ENCODE results near the gene NACC1.

NACC1 gene

GRCh38 chr19:13152356-13152973 is 34.4 kb downstream of the NACC1 start:
- no peaks in the 10 kb centered on the region for H3K27me3 ChIP-seq (ENCODE audit: control insufficient read depth, insufficient read depth, low read length)
- H3K27ac ChIP-seq (ENCODE audit: low read depth, low read length): peak overlapping the region; percentile 100
- peak overlapping the region; percentile 97 for H3K9ac ChIP-seq (ENCODE audit: low read depth, low read length)
- peaks cover 5% of the 10 kb centered on the region for H3K4me1 ChIP-seq (ENCODE audit: control insufficient read depth, insufficient read depth, low read length)
- H3K4me3 ChIP-seq (ENCODE audit: low read depth, low read length): peak overlapping the region; percentile 86
- no peaks in the 10 kb centered on the region for H3K9me3 ChIP-seq (ENCODE audit: control insufficient read depth, insufficient read depth, low read length)
- H3K36me3 ChIP-seq (ENCODE audit: control insufficient read depth, insufficient read depth, low read length): 0 out of 2 replicates have a peak, but pooled peaks cover 3% of the 10 kb centered on the region

- H3K9ac ChIP-seq (ENCODE audit: low read depth, low read length): peak overlapping the region; percentile 97
- H3K4me3 ChIP-seq (ENCODE audit: low read depth, low read length): peak overlapping the region; percentile 86
- H3K27me3 ChIP-seq (ENCODE audit: control insufficient read depth, insufficient read depth, low read length): no peaks in the 10 kb centered on the region
- H3K27ac ChIP-seq (ENCODE audit: low read depth, low read length): peak overlapping the region; percentile 100
- 0 out of 2 replicates have a peak, but pooled peaks cover 3% of the 10 kb centered on the region for H3K36me3 ChIP-seq (ENCODE audit: control insufficient read depth, insufficient read depth, low read length)
- peaks cover 5% of the 10 kb centered on the region for H3K4me1 ChIP-seq (ENCODE audit: control insufficient read depth, insufficient read depth, low read length)
- H3K9me3 ChIP-seq (ENCODE audit: control insufficient read depth, insufficient read depth, low read length): no peaks in the 10 kb centered on the region
Observed at GRCh38 chr19:13152974-13153568, 35.0 kb downstream of the NACC1 start.

- Histone ChIP-seq H3K9ac (ENCODE audit: low read depth, low read length) (peak overlapping the region; percentile 97), H3K27ac (ENCODE audit: low read depth, low read length) (peak overlapping the region; percentile 100), H3K27me3 (ENCODE audit: control insufficient read depth, insufficient read depth, low read length) (no peaks in the 10 kb centered on the region), H3K4me3 (ENCODE audit: low read depth, low read length) (peak overlapping the region; percentile 86), H3K9me3 (ENCODE audit: control insufficient read depth, insufficient read depth, low read length) (no peaks in the 10 kb centered on the region), H3K36me3 (ENCODE audit: control insufficient read depth, insufficient read depth, low read length) (0 out of 2 replicates have a peak, but pooled peaks cover 3% of the 10 kb centered on the region), H3K4me1 (ENCODE audit: control insufficient read depth, insufficient read depth, low read length) (peaks cover 5% of the 10 kb centered on the region)
Observed at GRCh38 chr19:13153569-13154240, 35.6 kb downstream of the NACC1 start.

GRCh38 chr19:13154241-13154778 is 36.2 kb downstream of the NACC1 start:
- peak overlapping the region; percentile 97 for H3K9ac ChIP-seq (ENCODE audit: low read depth, low read length)
- peaks cover 5% of the 10 kb centered on the region for H3K4me1 ChIP-seq (ENCODE audit: control insufficient read depth, insufficient read depth, low read length)
- peak overlapping the region; percentile 86 for H3K4me3 ChIP-seq (ENCODE audit: low read depth, low read length)
- 0 out of 2 replicates have a peak, but pooled peaks cover 3% of the 10 kb centered on the region for H3K36me3 ChIP-seq (ENCODE audit: control insufficient read depth, insufficient read depth, low read length)
- peak overlapping the region; percentile 100 for H3K27ac ChIP-seq (ENCODE audit: low read depth, low read length)
- H3K27me3 ChIP-seq (ENCODE audit: control insufficient read depth, insufficient read depth, low read length): no peaks in the 10 kb centered on the region
- H3K9me3 ChIP-seq (ENCODE audit: control insufficient read depth, insufficient read depth, low read length): no peaks in the 10 kb centered on the region

- H3K4me3 ChIP-seq (ENCODE audit: low read depth, low read length): peak overlapping the region; percentile 86
- H3K9ac ChIP-seq (ENCODE audit: low read depth, low read length): peak overlapping the region; percentile 97
- H3K36me3 ChIP-seq (ENCODE audit: control insufficient read depth, insufficient read depth, low read length): 0 out of 2 replicates have a peak, but pooled peaks cover 3% of the 10 kb centered on the region
- H3K27ac ChIP-seq (ENCODE audit: low read depth, low read length): peak overlapping the region; percentile 100
- no peaks in the 10 kb centered on the region for H3K9me3 ChIP-seq (ENCODE audit: control insufficient read depth, insufficient read depth, low read length)
- peaks cover 5% of the 10 kb centered on the region for H3K4me1 ChIP-seq (ENCODE audit: control insufficient read depth, insufficient read depth, low read length)
- H3K27me3 ChIP-seq (ENCODE audit: control insufficient read depth, insufficient read depth, low read length): no peaks in the 10 kb centered on the region
Observed at GRCh38 chr19:13154911-13155471, 36.9 kb downstream of the NACC1 start.

- H3K9me3 ChIP-seq (ENCODE audit: control insufficient read depth, insufficient read depth, low read length): no peaks in the 10 kb centered on the region
- peak overlapping the region; percentile 86 for H3K4me3 ChIP-seq (ENCODE audit: low read depth, low read length)
- peak overlapping the region; percentile 100 for H3K27ac ChIP-seq (ENCODE audit: low read depth, low read length)
- H3K4me1 ChIP-seq (ENCODE audit: control insufficient read depth, insufficient read depth, low read length): peaks cover 5% of the 10 kb centered on the region
- no peaks in the 10 kb centered on the region for H3K27me3 ChIP-seq (ENCODE audit: control insufficient read depth, insufficient read depth, low read length)
- H3K9ac ChIP-seq (ENCODE audit: low read depth, low read length): peak overlapping the region; percentile 97
- 0 out of 2 replicates have a peak, but pooled peaks cover 3% of the 10 kb centered on the region for H3K36me3 ChIP-seq (ENCODE audit: control insufficient read depth, insufficient read depth, low read length)
Observed at GRCh38 chr19:13155472-13156359, 37.7 kb downstream of the NACC1 start.

GRCh38 chr19:13159713-13160112 is 41.6 kb downstream of the NACC1 start:
- Histone ChIP-seq H3K9me3 (ENCODE audit: control insufficient read depth, insufficient read depth, low read length) (no peaks in the 10 kb centered on the region), H3K36me3 (ENCODE audit: control insufficient read depth, insufficient read depth, low read length) (no peaks in the 10 kb centered on the region), H3K9ac (ENCODE audit: low read depth, low read length) (no peak overlapping the region), H3K4me3 (ENCODE audit: low read depth, low read length) (no peak overlapping the region), H3K27ac (ENCODE audit: low read depth, low read length) (no peak overlapping the region), H3K27me3 (ENCODE audit: control insufficient read depth, insufficient read depth, low read length) (no peaks in the 10 kb centered on the region), H3K4me1 (ENCODE audit: control insufficient read depth, insufficient read depth, low read length) (peaks cover 16% of the 10 kb centered on the region)

- Histone ChIP-seq H3K9me3 (ENCODE audit: control insufficient read depth, insufficient read depth, low read length) (no peaks in the 10 kb centered on the region), H3K4me3 (ENCODE audit: low read depth, low read length) (no peak overlapping the region), H3K4me1 (ENCODE audit: control insufficient read depth, insufficient read depth, low read length) (peaks cover 24% of the 10 kb centered on the region), H3K36me3 (ENCODE audit: control insufficient read depth, insufficient read depth, low read length) (no peaks in the 10 kb centered on the region), H3K9ac (ENCODE audit: low read depth, low read length) (no peak overlapping the region), H3K27me3 (ENCODE audit: control insufficient read depth, insufficient read depth, low read length) (no peaks in the 10 kb centered on the region), H3K27ac (ENCODE audit: low read depth, low read length) (no peak overlapping the region)
Observed at GRCh38 chr19:13160557-13160956, 42.5 kb downstream of the NACC1 start.

GRCh38 chr19:13162724-13163608 is 44.9 kb downstream of the NACC1 start:
- Histone ChIP-seq H3K27ac (ENCODE audit: low read depth, low read length) (peak overlapping the region; percentile 99), H3K9ac (ENCODE audit: low read depth, low read length) (peak overlapping the region; percentile 89)

More at GRCh38 chr19:13162724-13163608, 44.9 kb downstream of the NACC1 start:
- H3K4me3 ChIP-seq (ENCODE audit: low read depth, low read length): peak overlapping the region; percentile 59
- peaks cover 32% of the 10 kb centered on the region for H3K4me1 ChIP-seq (ENCODE audit: control insufficient read depth, insufficient read depth, low read length)
- H3K36me3 ChIP-seq (ENCODE audit: control insufficient read depth, insufficient read depth, low read length): no peaks in the 10 kb centered on the region
- no peaks in the 10 kb centered on the region for H3K27me3 ChIP-seq (ENCODE audit: control insufficient read depth, insufficient read depth, low read length)
- H3K9me3 ChIP-seq (ENCODE audit: control insufficient read depth, insufficient read depth, low read length): no peaks in the 10 kb centered on the region

Data from HUES48 (cell line).